OCI-M1 (cell line): ENCODE measurements around the gene ZNF217.
"Not testable (repeated sequence)": the region's sequence is repeated elsewhere in the genome, so short reads cannot be mapped to it uniquely, and the experiment has no call there.

Source experiments
- DNase-seq: peaks from one replicate; lab custom pipeline; 2025; lab: John Stamatoyannopoulos, UW

The ZNF217 gene

GRCh38 chr20:53598140-53599043, 4.8 kb upstream of the ZNF217 start:
- DNase-seq, result no peak

- DNase-seq, result peak; percentile 39
Measured at GRCh38 chr20:53597521-53598120, 4.0 kb upstream of the ZNF217 start.

GRCh38 chr20:53597030-53597482, 3.4 kb upstream of the ZNF217 start:
- DNase-seq, result no peak

GRCh38 chr20:53596189-53597001, 2.8 kb upstream of the ZNF217 start:
- peak; percentile 67 for DNase-seq

- DNase-seq, result peak; percentile 50
Measured at GRCh38 chr20:53595742-53596141, 2.1 kb upstream of the ZNF217 start.

GRCh38 chr20:53595018-53595378, 1.4 kb upstream of the ZNF217 start:
- DNase-seq, result no peak

GRCh38 chr20:53594068-53595017, 704 bp upstream of the ZNF217 start:
- peak; percentile 97 for DNase-seq

GRCh38 chr20:53592992-53593465, 610 bp downstream of the ZNF217 start:
- peak; percentile 60 for DNase-seq

GRCh38 chr20:53592454-53592991, 1.1 kb downstream of the ZNF217 start:
- DNase-seq, result peak; percentile 75

- peak; percentile 66 for DNase-seq
Measured at GRCh38 chr20:53591941-53592441, 1.6 kb downstream of the ZNF217 start.

GRCh38 chr20:53591206-53591741, 2.4 kb downstream of the ZNF217 start:
- peak; percentile 70 for DNase-seq

GRCh38 chr20:53590608-53591007, 3.0 kb downstream of the ZNF217 start:
- peak; percentile 42 for DNase-seq

- DNase-seq, result not testable (repeated sequence)
Measured at GRCh38 chr20:53590122-53590521, 3.5 kb downstream of the ZNF217 start.

- peak; percentile 78 for DNase-seq
Measured at GRCh38 chr20:53589321-53590065, 4.1 kb downstream of the ZNF217 start.

GRCh38 chr20:53587157-53587703, 6.4 kb downstream of the ZNF217 start:
- not testable (repeated sequence) for DNase-seq

GRCh38 chr20:53586640-53587039, 7.0 kb downstream of the ZNF217 start:
- peak; percentile 59 for DNase-seq

GRCh38 chr20:53585910-53586309, 7.7 kb downstream of the ZNF217 start:
- not testable (repeated sequence) for DNase-seq

GRCh38 chr20:53585004-53585569, 8.6 kb downstream of the ZNF217 start:
- not testable (repeated sequence) for DNase-seq

GRCh38 chr20:53584550-53584913, 9.1 kb downstream of the ZNF217 start:
- not testable (repeated sequence) for DNase-seq
